Left cardiac atrium (tissue), 4 donors: Measurements from ENCODE around the gene SOX13. TPM values are rescaled to one million over a fixed set of nuclear protein-coding genes. Genes with fewer than 3 reads are reported as not detected.
"Not testable (repeated sequence)": the region's sequence is repeated elsewhere in the genome, so short reads cannot be mapped to it uniquely, and the experiment has no call there.

Experiments used
- ATAC-seq, 2 donors: fragments of 200-7000 bp; cut with Tn5 transposase; one replicate each; pipeline ENCODE4 v1.9.1; 2020; ENCODE audit warnings: mild to moderate bottlenecking in 2 of 2, moderate library complexity in 2 of 2
- DNase-seq: peaks from one replicate; pipeline ENCODE4 v3.0.0-alpha.2; 2020
- intact Hi-C, 2 donors: fragments of 100-400 bp; cut with DNase I; formaldehyde crosslinking; loops; one replicate each; pipeline versions ENCODE4 v1.14.1 to v1.15.1; 2022 to 2023
- long read RNA-seq: library from polyadenylated mRNA; unstranded; transcript quantifications from one replicate; pipeline ENCODE4 v2.0.0, GENCODE V29; 2021
- total RNA-seq, 2 donors: library from RNA; stranded (reverse); fragmentation: NEBNext Ultra II Directional; extraction: Animal tissue kit (Norgen Biotek cat#: 25700); gene quantifications; one replicate each; pipeline ENCODE4 v1.2.1, GENCODE V29; 2021
- donor health status: DM: no; HTN: yes; CAD: no.
- donor health status: DM: no; HTN: yes; CAD: no; lungs with severe emphysema.
- donor health status: DM: yes; HTN: yes; CAD: no.
- donor health status: Dilated cardiomyopathy.

Gene SOX13
- 10 to 100 TPM; 14.0 to 14.4 TPM for total RNA-seq
- long read RNA-seq = 0 reads

DNA sequence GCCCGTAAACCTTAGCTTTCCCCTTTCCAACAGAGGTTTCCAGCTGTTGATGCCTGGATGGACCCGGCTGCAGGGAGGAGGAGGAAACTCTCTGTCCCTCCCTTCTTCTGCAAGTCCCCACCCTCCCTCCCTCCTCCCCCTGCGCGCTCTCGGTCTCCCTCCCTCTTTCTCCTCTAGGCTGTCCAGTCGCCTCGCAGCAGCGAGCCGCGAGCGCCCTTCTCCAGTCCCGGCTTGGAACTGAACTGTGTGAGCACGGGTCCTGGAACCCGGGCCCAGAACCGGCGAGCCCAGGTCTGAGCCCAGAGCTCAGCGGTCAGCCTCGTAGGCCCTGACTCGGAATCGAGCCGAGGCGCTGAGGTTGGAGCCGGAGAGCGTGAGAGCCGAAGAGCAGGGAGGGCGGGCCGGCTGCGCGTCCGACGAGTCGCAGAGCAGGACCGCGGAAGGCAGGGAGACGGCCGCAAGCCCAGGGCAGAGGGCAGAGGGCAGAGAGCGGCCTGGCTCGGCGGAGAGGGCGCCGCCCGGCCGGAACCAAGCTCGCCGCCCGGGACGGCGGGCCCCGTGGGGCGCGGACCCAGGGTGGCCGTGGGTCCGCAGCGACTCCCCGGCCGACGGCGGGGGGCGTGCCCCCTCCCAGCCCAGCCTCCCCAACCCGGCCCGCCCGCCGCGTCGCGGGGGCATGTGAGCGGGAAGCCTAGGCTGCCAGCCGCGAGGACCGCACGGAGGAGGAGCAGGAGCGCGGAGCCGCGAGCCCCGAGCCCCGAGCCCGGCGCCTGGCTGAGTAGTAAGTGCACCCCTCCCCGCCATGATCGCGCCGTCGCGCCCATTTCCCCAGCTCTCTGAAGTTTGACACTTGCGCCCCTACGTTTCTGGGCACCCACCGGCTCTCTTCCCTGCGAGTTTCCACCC, at the start of gene SOX13:
SOX13 (plus strand) TSS at position 185 of the 906 bp plus-strand sequence. CDS start 39,801 bp downstream, outside the sequence.
- peak; percentile 87 for DNase-seq
- ATAC-seq = peak; percentile 84 to 86
- intact Hi-C loops = no loop called here

DNA sequence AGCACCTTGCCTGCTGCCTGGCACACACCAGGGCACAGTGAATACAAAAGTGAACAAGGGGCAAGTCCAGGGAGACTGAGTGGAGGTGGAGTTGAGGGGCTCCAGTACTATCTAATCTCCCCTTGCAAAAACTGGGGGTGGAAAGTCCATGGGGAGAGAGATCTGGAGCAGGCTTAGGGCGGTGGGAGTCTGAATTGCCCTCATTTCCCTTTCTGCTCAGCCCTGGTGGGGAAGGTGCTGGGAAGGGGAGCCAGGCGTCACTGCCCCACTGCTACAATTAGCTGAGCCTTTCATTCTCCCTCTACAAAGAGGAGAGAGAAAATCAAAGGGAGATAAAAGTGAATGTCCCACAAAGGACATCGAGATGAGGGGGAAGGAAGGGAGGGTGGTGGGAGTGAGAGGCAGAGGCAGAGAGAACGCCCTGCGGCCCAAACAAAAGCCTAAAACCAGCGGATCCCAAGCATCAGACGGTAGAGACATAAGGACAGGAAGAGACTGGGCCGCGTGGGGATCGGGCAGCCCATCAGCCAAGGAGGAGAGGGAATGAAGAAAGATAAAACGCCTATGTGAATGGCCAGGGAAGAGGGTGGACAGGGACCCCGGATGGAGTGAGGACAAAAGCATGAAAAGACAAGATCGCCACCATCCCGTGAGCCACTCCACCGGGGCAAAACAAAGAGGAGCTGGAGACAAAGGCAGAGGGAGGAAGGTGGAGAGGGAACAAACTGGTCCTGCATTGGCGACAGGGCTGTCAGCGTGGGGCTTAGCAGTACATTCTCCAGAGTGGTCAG, 46.8 kb upstream of the SOX13 start:
- no peak for DNase-seq
- intact Hi-C loops = no loop called here
- no peak for ATAC-seq

DNA sequence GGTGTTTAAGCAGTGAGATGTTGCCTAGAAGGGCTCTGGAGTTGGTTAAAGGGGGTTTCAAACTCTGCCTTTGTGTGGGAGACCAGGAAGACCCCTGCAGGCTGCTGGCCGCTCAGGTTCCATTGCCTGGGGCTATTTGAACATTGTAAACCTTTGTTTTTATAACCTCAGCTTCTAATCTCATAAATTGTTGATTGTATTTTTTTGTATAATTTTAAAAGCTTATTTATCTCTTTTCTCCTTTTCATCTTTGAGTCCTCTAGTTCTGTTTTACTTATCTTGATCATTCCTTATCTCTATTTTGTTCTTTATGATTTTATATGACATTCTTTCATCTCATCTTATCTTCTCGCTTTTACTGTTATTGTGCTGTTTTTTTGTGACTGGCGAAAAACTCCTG, 45.5 kb upstream of the SOX13 start:
- intact Hi-C loops = no loop called here
- DNase-seq (no peak), ATAC-seq (no peak)

- DNase-seq (no peak), ATAC-seq (no peak)
- intact Hi-C loops = no loop called here
Measured at GRCh38 chr1:204029016-204029415, 43.9 kb upstream of the SOX13 start.

- ATAC-seq (no peak), DNase-seq (no peak)
- intact Hi-C loops = no loop called here
Measured at GRCh38 chr1:204031098-204031710, 41.7 kb upstream of the SOX13 start.

DNA sequence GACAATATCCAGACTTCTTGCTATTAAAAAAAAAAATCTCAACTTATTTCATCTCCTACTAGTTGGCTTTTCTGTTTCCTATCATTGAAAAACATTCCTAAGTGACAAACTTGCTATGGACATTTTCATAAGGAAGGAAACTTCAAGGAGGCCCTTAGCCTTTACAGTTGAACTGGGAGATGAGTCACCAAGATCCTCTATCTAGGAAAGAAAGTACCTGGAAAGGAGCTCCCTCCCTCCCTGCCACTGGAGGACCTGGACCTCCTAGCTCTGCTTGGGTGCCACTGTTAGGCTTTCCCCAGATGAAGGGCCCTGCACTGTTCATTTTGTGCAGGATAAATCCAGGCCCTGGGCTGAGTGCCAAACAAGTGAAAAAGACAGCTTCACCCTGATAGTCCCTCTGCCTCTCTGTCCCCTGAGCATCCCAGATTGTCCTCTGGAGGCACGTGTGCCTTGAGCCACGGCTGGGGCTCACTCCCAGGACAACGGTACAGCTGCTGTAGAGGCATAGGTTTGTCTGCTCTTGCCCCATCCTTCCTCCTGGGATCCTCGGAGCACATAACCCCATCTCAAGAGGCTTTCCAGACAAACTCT, 40.2 kb upstream of the SOX13 start:
- intact Hi-C loops = no loop called here
- DNase-seq = no peak
- ATAC-seq = no peak

GRCh38 chr1:204033306-204033705, 39.6 kb upstream of the SOX13 start:
- no peak for DNase-seq
- intact Hi-C loops = no loop called here
- ATAC-seq = no peak

DNA sequence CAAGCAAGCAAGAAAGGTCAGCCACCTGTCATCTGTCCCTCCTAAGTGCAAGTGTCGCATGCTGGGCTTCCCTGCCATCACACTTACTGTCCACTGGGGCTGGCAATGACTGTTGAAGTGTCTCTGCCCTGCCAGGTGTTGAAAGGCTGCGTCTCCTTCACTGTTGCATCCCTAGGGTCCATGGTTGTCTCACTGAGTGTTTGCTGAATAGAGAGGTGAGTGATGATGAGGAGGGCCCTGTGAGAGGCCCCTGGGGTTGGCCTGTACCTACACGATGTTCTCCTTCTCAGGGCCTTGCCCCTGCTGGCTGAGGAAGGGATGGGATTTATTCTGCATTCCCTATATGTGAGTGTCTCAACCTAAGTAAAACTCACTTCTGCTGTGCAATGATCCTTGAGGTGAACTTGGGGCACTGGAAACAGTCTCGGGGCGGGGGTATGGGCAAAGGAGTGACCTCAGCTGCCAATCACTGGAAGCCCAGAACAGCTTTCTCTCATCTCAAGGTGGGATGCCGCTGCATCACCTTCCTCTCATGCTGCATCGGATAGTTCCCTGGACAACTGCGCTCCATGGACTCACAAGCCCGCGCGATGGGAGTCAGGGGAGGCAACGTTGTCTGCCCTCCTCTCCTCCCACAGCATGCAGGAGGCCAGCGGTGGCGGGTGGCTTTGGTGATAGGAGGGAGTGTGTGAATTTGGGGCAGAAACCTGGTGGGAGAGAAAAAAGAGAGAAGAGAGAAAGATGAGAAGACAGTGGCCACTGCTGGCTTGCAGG, 35.8 kb upstream of the SOX13 start:
- intact Hi-C loops = no loop called here
- ATAC-seq = no peak

GRCh38 chr1:204041232-204041767, 31.6 kb upstream of the SOX13 start:
- intact Hi-C loops = no loop called here
- ATAC-seq (peak; percentile 46 to 49), DNase-seq (peak; percentile 30)

More for the DNA sequence above, 35.8 kb upstream of the SOX13 start:
- no peak for DNase-seq

GRCh38 chr1:204041803-204042505, 31.0 kb upstream of the SOX13 start:
- intact Hi-C loops = no loop called here
- no peak for DNase-seq

DNA sequence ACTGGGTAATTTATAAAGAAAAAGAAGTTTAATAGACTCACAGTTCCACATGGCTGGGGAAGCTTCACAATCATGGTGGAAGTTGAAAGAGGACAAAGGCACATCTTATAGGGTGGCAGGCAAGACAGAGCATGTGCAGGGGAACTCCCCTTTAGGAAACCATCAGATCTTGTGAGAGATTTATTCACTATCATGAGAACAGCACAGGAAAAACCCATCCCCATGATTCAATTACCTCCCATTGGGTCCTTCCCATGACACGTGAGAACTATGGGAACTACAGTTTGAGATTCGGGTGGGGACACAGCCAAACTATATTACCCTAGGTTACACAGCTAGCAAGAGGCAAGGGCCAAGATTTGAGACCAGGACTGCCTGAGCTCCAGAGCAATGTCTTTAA, 30.4 kb upstream of the SOX13 start:
- no peak for ATAC-seq
- DNase-seq = no peak
- intact Hi-C loops = no loop called here

More at GRCh38 chr1:204041803-204042505, 31.0 kb upstream of the SOX13 start:
- peak in 1 of 2 donors; percentile 16 for ATAC-seq

DNA sequence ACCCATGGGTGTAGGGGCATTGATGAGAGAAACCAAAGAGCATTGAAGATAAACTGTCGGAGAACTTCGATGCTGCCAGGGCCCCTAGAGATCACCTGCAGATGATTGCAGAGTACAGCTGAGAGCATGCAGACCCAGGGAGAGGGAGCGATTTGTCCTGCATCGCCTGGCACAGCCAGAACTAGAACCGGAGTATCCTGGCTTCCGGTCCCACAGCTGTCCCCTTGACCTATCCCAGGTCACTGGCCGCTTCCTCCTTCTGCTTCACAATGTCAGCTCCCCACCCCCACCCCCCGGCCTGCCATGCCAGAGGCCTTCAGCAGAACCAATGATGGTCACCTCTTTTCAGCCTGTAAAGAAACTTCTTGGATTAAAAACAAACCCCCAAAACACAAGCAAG, 29.2 kb upstream of the SOX13 start:
- DNase-seq = no peak
- ATAC-seq = no peak
- intact Hi-C loops = no loop called here

DNA sequence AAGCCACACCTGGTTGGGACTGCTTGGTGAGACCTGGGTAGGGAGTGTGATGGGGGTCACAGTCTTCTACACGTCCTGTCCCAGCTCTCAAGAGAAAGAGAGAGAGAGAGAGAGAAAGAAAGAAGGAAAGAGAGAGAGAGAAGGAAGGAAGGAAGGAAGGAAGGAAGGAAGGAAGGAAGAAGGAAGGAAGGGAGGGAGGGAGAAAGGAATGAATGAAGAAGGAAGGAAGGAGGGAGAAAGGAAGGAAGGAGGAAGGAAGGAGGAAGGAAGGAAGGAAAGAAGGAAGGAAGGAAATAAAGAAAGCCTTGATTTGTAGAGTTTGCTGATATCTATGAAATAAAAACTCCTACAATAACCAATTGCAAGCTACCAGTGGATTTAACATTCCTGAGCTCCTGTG, 28.5 kb upstream of the SOX13 start:
- ATAC-seq (no peak), DNase-seq (no peak)
- intact Hi-C loops = no loop called here

GRCh38 chr1:204045430-204045829, 27.5 kb upstream of the SOX13 start:
- ATAC-seq (peak; percentile 69 to 75), DNase-seq (peak; percentile 31)
- intact Hi-C loops = no loop called here

GRCh38 chr1:204046346-204046745, 26.6 kb upstream of the SOX13 start:
- no peak for DNase-seq
- ATAC-seq = no peak
- intact Hi-C loops = no loop called here

DNA sequence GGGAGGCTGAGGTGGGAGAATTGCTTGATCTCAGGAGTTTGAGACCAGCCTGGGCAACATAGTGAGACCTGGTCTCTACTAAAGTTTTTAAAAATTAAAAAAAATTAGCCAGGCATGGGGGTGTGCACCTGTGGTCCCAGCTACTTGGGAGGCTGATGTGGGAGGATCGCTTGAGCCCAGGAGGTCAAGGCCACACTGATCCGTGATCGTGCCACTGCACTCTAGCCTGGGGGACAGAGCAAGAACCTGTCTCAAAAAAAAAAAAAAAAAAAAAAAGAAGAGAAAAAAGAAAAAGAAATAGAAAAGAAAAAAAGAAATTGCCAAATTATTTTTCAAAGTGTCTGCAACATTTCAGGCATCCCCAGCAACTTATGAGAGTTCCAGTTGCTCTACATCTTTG, 24.1 kb upstream of the SOX13 start:
- intact Hi-C loops, DNase-seq, ATAC-seq: not testable (repeated sequence)

- DNase-seq = no peak
- no peak for ATAC-seq
- intact Hi-C loops = no loop called here
Measured at GRCh38 chr1:204051258-204051657, 21.7 kb upstream of the SOX13 start.

DNA sequence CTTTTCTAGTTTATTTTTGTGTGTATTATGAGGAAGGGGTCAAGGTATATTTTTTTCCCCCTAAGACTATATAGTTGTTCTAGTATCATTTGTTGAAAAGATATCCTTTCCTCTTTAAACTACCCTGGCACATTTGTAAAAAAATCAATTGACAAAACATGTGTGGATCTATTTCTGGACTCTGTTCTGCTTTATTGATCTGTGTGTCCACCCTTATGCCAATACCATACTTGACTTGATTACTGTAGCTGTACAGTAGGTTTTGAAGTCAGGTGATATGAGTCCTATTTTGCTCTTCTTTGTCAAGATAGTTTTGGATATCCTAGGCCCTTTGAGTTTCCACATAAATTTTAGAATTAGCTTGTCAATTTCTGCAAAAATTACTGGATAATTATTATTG, 21.2 kb upstream of the SOX13 start:
- DNase-seq (no peak), ATAC-seq (no peak)
- intact Hi-C loops = no loop called here
